K562 (cell line): ENCODE results near the gene SPTLC3. TPM values are rescaled to one million over a fixed set of nuclear protein-coding genes. Genes with fewer than 3 reads are reported as not detected.

Experiments used
- ATAC-seq: fragments of 200-7000 bp; cut with Tn5 transposase; 3 replicates; pipeline ENCODE4 v1.9.1; 2020; ENCODE audit warnings: moderate library complexity
- BruUV-seq: library from RNA; stranded (reverse); fragments of 400-500 nt; replicated peaks from 2 replicates; lab custom pipeline; 2021; lab: Mats Ljungman, UMichigan
- CTCF ChIA-PET: fragments of 300-600 bp; formaldehyde crosslinking; extraction: SDS; loops from one replicate; lab custom pipeline; 2021; ENCODE audit warnings: low intra/inter-chr PET ratio; lab: Yijun Ruan, JAX
- POLR2A ChIA-PET: fragments of 300-600, 350-650 bp; sonication (Branson Sonifier 250); formaldehyde crosslinking; extraction: SDS; loops from one replicate; lab custom pipeline; 2021; ENCODE audit warnings: antibody characterized with exemption, inconsistent platforms; lab: Yijun Ruan, JAX
- DNase-seq, 4 experiments: peaks; one replicate each; pipeline versions ENCODE4 v3.0.0 to v3.0.0-alpha.2; 2011 to 2018; ENCODE audit warnings: low spot score in 3 of 4, mixed read lengths in 3 of 4; ENCODE audit errors: extremely low read depth in 1 of 4
- FAIRE-seq: peaks from 2 replicates; lab custom pipeline; 2011; peaks lifted over from hg19 to GRCh38; lab: Jason Lieb, UNC
- H2AFZ ChIP-seq: 2 replicates; pipeline ENCODE4 v1.6.0; 2011; ENCODE audit warnings: low read depth, low read length, control low read depth, inconsistent platforms
- H3K27ac ChIP-seq: fragments of 200-600 bp; 3 replicates; pipeline ENCODE4 v1.8.0; 2011; ENCODE audit warnings: low read depth, mild to moderate bottlenecking, control low read depth, inconsistent platforms, low read length, moderate library complexity, mixed read lengths; ENCODE audit errors: extremely low read depth
- H3K27me3 ChIP-seq, 2 experiments: fragments of 300-600 bp in 1 of 2; 2 replicates in 1 of 2; 3 replicates in 1 of 2; pipeline versions ENCODE4 v1.6.0 to v1.8.0; 2011; ENCODE audit warnings: inconsistent platforms in 2 of 2, low read length in 2 of 2, mild to moderate bottlenecking in 1 of 2, mixed read lengths in 1 of 2, moderate library complexity in 1 of 2; ENCODE audit not compliant: control insufficient read depth in 2 of 2, insufficient read depth in 2 of 2
- H3K36me3 ChIP-seq: fragments of 300-600 bp; 3 replicates; pipeline ENCODE4 v1.8.0; 2011; ENCODE audit warnings: mild to moderate bottlenecking, low read length, inconsistent platforms; ENCODE audit not compliant: control insufficient read depth, insufficient read depth
- H3K4me1 ChIP-seq, 2 experiments: fragments of 200-600 bp in 1 of 2; replicated peaks in 1 of 2; 2 replicates in 1 of 2; 3 replicates in 1 of 2; pipeline versions ENCODE4 v1.5.1 to v1.8.0; 2011; ENCODE audit warnings: inconsistent platforms in 2 of 2, low read length in 2 of 2, mild to moderate bottlenecking in 1 of 2, mixed read lengths in 1 of 2, moderate library complexity in 1 of 2; ENCODE audit not compliant: control insufficient read depth in 2 of 2, insufficient read depth in 2 of 2
- H3K4me2 ChIP-seq: 2 replicates; pipeline ENCODE4 v1.6.1; 2011; ENCODE audit warnings: low read length, control low read depth, inconsistent platforms, mixed read lengths; ENCODE audit not compliant: insufficient read depth
- H3K4me3 ChIP-seq: fragments of 200-600 bp; sonication (generic), shearing (Covaris generic); 2 replicates; pipeline ENCODE4 v1.5.1; 2016; ENCODE audit warnings: control low read depth, inconsistent platforms
- H3K79me2 ChIP-seq: fragments of 200-600 bp; 3 replicates; pipeline ENCODE4 v1.8.0; 2011; ENCODE audit warnings: low read length, inconsistent platforms; ENCODE audit not compliant: control insufficient read depth, insufficient read depth
- H3K9ac ChIP-seq, 2 experiments: 2 replicates each; pipeline versions ENCODE4 v1.6.0 to v1.6.1; 2011; ENCODE audit warnings: low read depth in 2 of 2, low read length in 2 of 2, control low read depth in 1 of 2, inconsistent platforms in 1 of 2, mild to moderate bottlenecking in 1 of 2, mixed read lengths in 1 of 2; ENCODE audit not compliant: insufficient read depth in 1 of 2
- H3K9me1 ChIP-seq: one replicate; pipeline ENCODE4 v1.6.0; 2011; ENCODE audit warnings: inconsistent platforms, mild to moderate bottlenecking, low read length, moderate library complexity; ENCODE audit not compliant: control insufficient read depth, insufficient read depth
- H3K9me3 ChIP-seq: replicated peaks from 2 replicates; pipeline ENCODE4 v1.5.1; 2011; ENCODE audit warnings: low read depth, low read length, inconsistent platforms; ENCODE audit not compliant: control insufficient read depth, insufficient read depth
- H4K20me1 ChIP-seq: replicated peaks from 2 replicates; pipeline ENCODE4 v1.6.1; 2011; ENCODE audit warnings: low read length, inconsistent platforms, mixed read lengths; ENCODE audit not compliant: control insufficient read depth, insufficient read depth
- HDAC8 ChIP-seq: fragments of 450-650 bp; IDR thresholded peaks from 2 replicates; pipeline ENCODE4 v1.6.1; 2016; ENCODE audit warnings: mild to moderate bottlenecking, missing genetic modification characterization, moderate library complexity, missing compliant biosample characterization
- HMG20A ChIP-seq: fragments of 450-650 bp; formaldehyde crosslinking; conservative IDR thresholded peaks from 2 replicates; pipeline ENCODE4 v1.4.0; 2020; ENCODE audit warnings: mild to moderate bottlenecking, mixed read lengths
- HNRNPLL ChIP-seq: fragments of 200-400 bp; formaldehyde crosslinking; IDR thresholded peaks from 2 replicates; pipeline ENCODE4 v1.6.1; 2017; ENCODE audit warnings: low read length, low read depth, mild to moderate bottlenecking; ENCODE audit not compliant: poor library complexity, severe bottlenecking
- L3MBTL2 ChIP-seq: fragments of 450-650 bp; IDR thresholded peaks from 2 replicates; pipeline ENCODE4 v1.6.1; 2016; ENCODE audit warnings: mild to moderate bottlenecking, moderate library complexity
- MTA3 ChIP-seq: fragments of 450-650 bp; formaldehyde crosslinking; IDR thresholded peaks from 2 replicates; pipeline ENCODE4 v1.6.1; 2017; ENCODE audit warnings: mild to moderate bottlenecking, borderline replicate concordance
- PURB ChIP-seq: sonication (generic); formaldehyde crosslinking; IDR thresholded peaks from 2 replicates; pipeline ENCODE4 v1.9.0; 2021; ENCODE audit warnings: low read depth, mild to moderate bottlenecking, missing genetic modification reagents
- RBM34 ChIP-seq: fragments of 200-400 bp; formaldehyde crosslinking; IDR thresholded peaks from 2 replicates; pipeline ENCODE4 v1.6.1; 2018; ENCODE audit warnings: low read length, borderline replicate concordance; ENCODE audit not compliant: insufficient read depth
- RCOR1 ChIP-seq, 2 experiments: IDR thresholded peaks; 2 replicates each; pipeline ENCODE4 v1.6.1; 2012; ENCODE audit warnings: low read depth in 2 of 2, low read length in 2 of 2, borderline replicate concordance in 1 of 2, improper control_type of control experiment in 1 of 2
- SMAD2 ChIP-seq: fragments of 150-350 bp; IDR thresholded peaks from 2 replicates; pipeline ENCODE4 v1.6.1; 2014; ENCODE audit warnings: low read depth, mild to moderate bottlenecking, low read length
- TCF7L2 ChIP-seq: fragments of 150-350 bp; IDR thresholded peaks from 2 replicates; pipeline ENCODE4 v1.6.1; 2016; ENCODE audit warnings: low read depth, mild to moderate bottlenecking, low read length, moderate library complexity
- ZNF146 ChIP-seq: IDR thresholded peaks from one replicate; pipeline ENCODE4 v1.6.1; 2018; ENCODE audit warnings: missing compliant biosample characterization; ENCODE audit not compliant: unreplicated experiment
- ZNF197 ChIP-seq: fragments of 200-800 bp; sonication (Bioruptor generic); IDR thresholded peaks from 2 replicates; pipeline ENCODE4 v1.6.1; 2016; ENCODE audit warnings: low read depth, missing genetic modification characterization, missing compliant biosample characterization
- ZNF668 ChIP-seq: fragments of 250-450 bp; sonication (Bioruptor Pico); IDR thresholded peaks from 2 replicates; pipeline ENCODE4 v1.8.0; 2022; ENCODE audit warnings: mild to moderate bottlenecking, inconsistent platforms
- ZNF707 ChIP-seq: fragments of 250-450 bp; sonication (Bioruptor Pico); conservative IDR thresholded peaks from 2 replicates; pipeline ENCODE4 v1.8.0; 2022; ENCODE audit warnings: inconsistent platforms, mild to moderate bottlenecking, moderate library complexity
- WGBS: fragments of 100-300 bp; shearing (Covaris generic); methylation state at CpG from one replicate; pipeline ENCODE4 v1.1.6; 2016; ENCODE audit warnings: low coverage, mixed read lengths; ENCODE audit not compliant: insufficient coverage; ENCODE audit errors: missing lambda C conversion rate; 5-methylcytosine and 5-hydroxymethylcytosine counted together
- in situ Hi-C: fragments of 300-500 bp; cut with MboI; formaldehyde crosslinking; loops from 4 replicates; pipeline ENCODE4 v1.15.0; 2018; ENCODE audit warnings: inconsistent platforms, mixed read lengths
- intact Hi-C: fragments of 100-400 bp; cut with micrococcal nuclease; formaldehyde crosslinking; loops from 2 replicates; pipeline ENCODE4 v1.14.2; 2022
- polyA plus RNA-seq, 8 experiments: library from polyadenylated mRNA; depleted of rRNA in 4 of 8; stranded (reverse) in 5 of 8; unstranded in 3 of 8; fragments of >200 nt; fragmentation: Nextera tagmentation in 2 of 8; fragmentation: Illumina TruSeq in 1 of 8; extraction: Ambion mirVana in 2 of 8; extraction: Trizol in 1 of 8; gene quantifications; 2 replicates each; pipeline versions ENCODE4 v1.2.1 to v1.2.3, GENCODE V29; 2011 to 2014; ENCODE audit warnings: inconsistent platforms in 1 of 8, missing spikeins in 1 of 8
- total RNA-seq, 7 experiments: library from RNA; depleted of rRNA in 6 of 7; stranded (reverse); fragments of >200 nt in 6 of 7; fragmentation: Illumina TruSeq in 2 of 7; extraction: Trizol in 2 of 7; gene quantifications; 2 replicates each; pipeline versions ENCODE4 v1.2.1 to v1.2.3, GENCODE V29; 2011 to 2021; ENCODE audit warnings: low replicate concordance in 1 of 7
- TF ChIP-seq, protein P1 (sequence below), 2 experiments: IDR thresholded peaks; 2 replicates each; pipeline ENCODE4 v1.6.1; 2012; ENCODE audit warnings: improper control_type of control experiment in 2 of 2, low read depth in 2 of 2, low read length in 2 of 2, borderline replicate concordance in 1 of 2

SPTLC3 gene
- total and polyA plus RNA-seq, 9 of the 15 experiments (the other 6 are each of a cell fraction or from before 2014, with no cell fraction given): not detected

DNA sequence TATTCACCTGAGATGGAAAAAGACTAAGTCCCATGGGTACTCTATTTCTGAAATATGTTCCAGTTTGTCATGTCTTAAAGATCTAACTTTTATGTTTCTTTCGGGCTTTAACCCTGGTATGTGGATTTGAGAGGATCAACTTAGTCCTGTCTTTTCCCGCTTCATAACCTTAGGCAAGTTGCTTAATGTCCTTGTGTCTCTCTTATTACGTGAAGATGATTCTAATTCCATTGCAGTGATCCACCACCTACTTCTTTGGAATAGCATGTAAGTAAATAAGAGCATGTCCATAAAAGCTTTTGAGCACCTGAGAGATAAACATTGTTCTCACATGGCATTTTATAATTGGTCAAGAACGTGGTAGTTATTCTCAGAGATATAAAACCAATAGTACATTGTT, 23.0 kb downstream of the SPTLC3 start:
- ChIA-PET CTCF (no interaction called here), POLR2A (no interaction called here)
- no peaks in the 10 kb centered on the region for H3K9me3 ChIP-seq
- H3K9me1 ChIP-seq: no peaks in the 10 kb centered on the region
- 0% methylated on average over 2 of the region's 4 CpGs for WGBS
- no peak overlapping the region for H3K27ac ChIP-seq
- no peak overlapping the region for H3K4me3 ChIP-seq
- no TSS peak for BruUV-seq
- H3K4me1 ChIP-seq: no peaks in the 10 kb centered on the region
- H3K4me2 ChIP-seq: no peak overlapping the region
- H3K9ac ChIP-seq: no peak overlapping the region
- H3K36me3 ChIP-seq: no peaks in the 10 kb centered on the region
- in situ Hi-C loops (no loop called here), intact Hi-C loops (no loop called here)
- H4K20me1 ChIP-seq: no peaks in the 10 kb centered on the region
- ATAC-seq: no peak
- H3K79me2 ChIP-seq: no peaks in the 10 kb centered on the region
- H3K27me3 ChIP-seq: no peaks in the 10 kb centered on the region
- TF ChIP-seq ZNF707 (no peak), ZNF668 (CRISPR knock-in tag) (no peak), HMG20A (CRISPR knock-in tag) (no peak), HNRNPLL (no peak), SMAD2 (no peak), HDAC8 (tag) (no peak), L3MBTL2 (no peak), MTA3 (no peak), ZNF146 (CRISPR knock-in tag) (no peak), TCF7L2 (no peak), RCOR1 (IDR thresholded peaks at IDR 0.05; ENCODE audit: borderline replicate concordance in 1 of 2, low read depth in 2 of 2, low read length in 2 of 2) (no peak), RBM34 (no peak), PURB (CRISPR knock-in tag) (no peak), ZNF197 (CRISPR knock-in tag) (no peak)
- TF ChIP-seq, protein P1, sequence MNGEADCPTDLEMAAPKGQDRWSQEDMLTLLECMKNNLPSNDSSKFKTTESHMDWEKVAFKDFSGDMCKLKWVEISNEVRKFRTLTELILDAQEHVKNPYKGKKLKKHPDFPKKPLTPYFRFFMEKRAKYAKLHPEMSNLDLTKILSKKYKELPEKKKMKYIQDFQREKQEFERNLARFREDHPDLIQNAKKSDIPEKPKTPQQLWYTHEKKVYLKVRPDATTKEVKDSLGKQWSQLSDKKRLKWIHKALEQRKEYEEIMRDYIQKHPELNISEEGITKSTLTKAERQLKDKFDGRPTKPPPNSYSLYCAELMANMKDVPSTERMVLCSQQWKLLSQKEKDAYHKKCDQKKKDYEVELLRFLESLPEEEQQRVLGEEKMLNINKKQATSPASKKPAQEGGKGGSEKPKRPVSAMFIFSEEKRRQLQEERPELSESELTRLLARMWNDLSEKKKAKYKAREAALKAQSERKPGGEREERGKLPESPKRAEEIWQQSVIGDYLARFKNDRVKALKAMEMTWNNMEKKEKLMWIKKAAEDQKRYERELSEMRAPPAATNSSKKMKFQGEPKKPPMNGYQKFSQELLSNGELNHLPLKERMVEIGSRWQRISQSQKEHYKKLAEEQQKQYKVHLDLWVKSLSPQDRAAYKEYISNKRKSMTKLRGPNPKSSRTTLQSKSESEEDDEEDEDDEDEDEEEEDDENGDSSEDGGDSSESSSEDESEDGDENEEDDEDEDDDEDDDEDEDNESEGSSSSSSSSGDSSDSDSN (IDR thresholded peaks at IDR 0.05; ENCODE audit: borderline replicate concordance in 1 of 2, low read depth in 2 of 2, low read length in 2 of 2): no peak
- H2AFZ ChIP-seq: no peak overlapping the region
- DNase-seq: no peak
- FAIRE-seq: no peak
